ENCODE measurements around the gene RUNX3.

RUNX3 gene

DNA sequence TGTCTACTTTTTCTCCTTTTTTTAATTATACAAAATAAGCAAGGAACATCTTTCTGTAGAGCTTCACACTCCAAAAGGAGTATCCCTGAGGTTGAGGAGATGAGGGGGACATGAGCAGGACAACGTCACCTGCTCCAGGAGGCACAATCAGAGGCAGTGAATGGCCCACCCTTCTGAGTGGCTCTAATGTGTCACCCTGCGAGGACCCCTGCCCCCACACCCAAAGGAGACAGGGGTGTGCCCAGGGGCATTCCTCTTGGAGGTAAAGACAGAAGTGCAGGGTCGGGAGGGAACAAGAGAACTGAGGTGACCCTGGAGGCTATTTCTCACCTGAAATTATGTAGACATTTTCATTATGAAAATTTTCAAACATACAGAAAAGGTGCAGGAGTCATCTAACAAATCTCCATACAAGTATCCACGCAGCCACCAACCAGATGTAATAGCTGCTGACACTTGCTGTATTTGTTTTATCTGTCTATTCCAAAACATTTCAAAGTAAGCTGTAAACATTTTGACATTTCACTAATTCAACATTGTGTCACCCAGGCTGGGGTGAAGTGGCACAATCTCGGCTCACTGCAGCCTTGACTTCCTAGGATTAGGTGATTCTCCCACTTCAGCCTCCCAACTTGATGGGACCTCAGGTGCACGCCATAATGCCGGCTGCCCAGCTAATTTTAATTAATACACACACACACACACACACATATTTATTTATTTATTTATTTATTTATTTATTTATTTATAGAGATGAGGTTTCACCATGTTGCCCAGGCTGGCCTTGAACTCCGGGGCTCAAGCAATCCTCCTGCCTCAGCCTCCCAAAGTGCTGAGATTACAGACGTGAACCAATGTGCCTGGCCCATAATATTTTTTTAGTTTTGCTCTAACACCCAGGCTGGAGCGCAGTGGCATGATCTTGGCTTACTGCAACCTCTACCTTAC is 70.7 kb downstream of the RUNX3 start:
- no peak for DNase-seq

- no peak for DNase-seq
Measured at GRCh38 chr1:24858277-24858676, 71.8 kb downstream of the RUNX3 start.

- DNase-seq, result no peak
Measured at GRCh38 chr1:24857507-24858133, 72.5 kb downstream of the RUNX3 start.

- DNase-seq, result no peak
Measured at GRCh38 chr1:24856787-24857506, 73.1 kb downstream of the RUNX3 start.

GRCh38 chr1:24855474-24855873 is 74.6 kb downstream of the RUNX3 start:
- DNase-seq, result no peak

GRCh38 chr1:24853649-24854048 is 76.4 kb downstream of the RUNX3 start:
- DNase-seq, result no peak

GRCh38 chr1:24850328-24850920 is 79.7 kb downstream of the RUNX3 start:
- DNase-seq, result no peak

DNA sequence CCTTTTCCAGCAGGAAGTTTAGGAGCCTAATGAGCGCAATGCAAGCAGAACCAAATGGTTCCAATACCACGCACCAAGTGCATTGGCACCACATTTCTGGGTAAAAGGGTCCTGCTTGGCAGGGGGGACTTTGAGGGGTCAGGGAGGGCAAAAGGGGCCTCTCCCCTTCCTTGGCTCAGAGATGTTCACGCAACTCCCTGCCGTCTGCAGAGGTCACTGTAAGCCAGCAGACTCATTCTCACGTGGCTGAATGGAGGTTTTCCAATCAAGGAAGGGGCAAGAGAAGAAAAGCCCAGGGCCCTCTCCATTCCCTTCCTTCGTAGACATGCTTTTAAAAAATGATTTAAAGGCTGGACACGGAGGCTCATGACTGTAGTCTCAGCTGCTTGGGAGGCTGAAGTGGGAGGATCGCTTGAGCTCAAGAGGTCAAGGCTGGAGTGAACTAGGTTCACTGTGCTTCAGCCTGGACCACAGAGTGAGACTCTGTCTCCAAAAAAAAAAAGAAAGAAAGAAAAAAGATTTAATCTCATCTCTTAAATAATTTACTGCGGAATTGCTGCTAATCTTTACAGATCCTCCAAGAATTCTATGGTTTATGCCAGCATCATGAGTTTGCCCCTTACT is 80.3 kb downstream of the RUNX3 start:
- DNase-seq, result no peak

All from stimulated activated CD4-positive, alpha-beta T cell treated with anti-CD3 and anti-CD28 coated beads, Interleukin-12 subunit alpha, Interleukin-12 subunit beta, amount 100 ng/mL, for 4 hours (primary cell).